Omental fat pad (tissue), 4 donors: ENCODE results near the gene TPST2. TPM values are rescaled to one million over a fixed set of nuclear protein-coding genes. Genes with fewer than 3 reads are reported as not detected.

Experiments
- ATAC-seq: fragments of 150-250 bp; one replicate; pipeline ENCODE4 v1.9.1; 2016; ENCODE audit warnings: mild to moderate bottlenecking, moderate library complexity; ENCODE audit not compliant: low FRiP score
- DNase-seq: peaks from one replicate; pipeline ENCODE4 v3.0.0-alpha.2; 2019; ENCODE audit warnings: low spot score
- CTCF ChIP-seq, 3 donors: fragments of 450-650 bp; IDR thresholded peaks; one replicate each; pipeline ENCODE4 v1.5.1; 2016 to 2017; ENCODE audit warnings: antibody characterized with exemption in 3 of 3, mild to moderate bottlenecking in 3 of 3, moderate library complexity in 2 of 3
- small RNA-seq: library from RNA; depleted of rRNA; stranded (forward); fragments of <200 nt; gene quantifications from one replicate; pipeline ENCODE3, GENCODE V24; 2016
- total RNA-seq, 4 donors: library from RNA; depleted of rRNA; stranded (reverse); fragments of >200 nt; gene quantifications; one replicate each; pipeline ENCODE4 v1.1.0, GENCODE V29; 2016

The TPST2 gene
- total RNA-seq, 4 donors from 2014 or later = 39.5 to 101 (median 73.3) TPM

GRCh38 chr22:26479792-26480610, 109.9 kb downstream of the TPST2 start:
- DNase-seq (no peak), ATAC-seq (no peak)
- TF ChIP-seq CTCF (IDR thresholded peaks at IDR 0.05) = no peak

GRCh38 chr22:26479043-26479791, 110.7 kb downstream of the TPST2 start:
- DNase-seq (no peak), ATAC-seq (no peak)
- no peak for TF ChIP-seq CTCF (IDR thresholded peaks at IDR 0.05)

- TF ChIP-seq CTCF (IDR thresholded peaks at IDR 0.05) = no peak
- ATAC-seq = no peak
Observed at GRCh38 chr22:26477341-26477731, 112.6 kb downstream of the TPST2 start.

GRCh38 chr22:26476705-26477340, 113.1 kb downstream of the TPST2 start:
- TF ChIP-seq CTCF (IDR thresholded peaks at IDR 0.05) = no peak
- DNase-seq (no peak), ATAC-seq (no peak)

More at GRCh38 chr22:26477341-26477731, 112.6 kb downstream of the TPST2 start:
- no peak for DNase-seq

GRCh38 chr22:26474682-26475081, 115.2 kb downstream of the TPST2 start:
- DNase-seq (no peak), ATAC-seq (no peak)
- TF ChIP-seq CTCF (IDR thresholded peaks at IDR 0.05) = no peak

Small RNA genes within 50 kb of the gene (small RNA-seq; reads per million reads assigned to genes)
- gene MIR548J = not detected

Other genes with a start within 250 kb of the TPST2 start
- 1 to 10 TPM in 2 of 4 donors, under 1 TPM in 2; 0.32 to 2.0 (median 0.95) TPM for gene ASPHD2, start 160.9 kb downstream of the TPST2 start, total RNA-seq
- 10 to 100 TPM; 14.3 to 40.5 (median 24.2) TPM for gene HPS4, start 106.3 kb downstream of the TPST2 start, total RNA-seq
- gene SRRD, start 106.3 kb downstream of the TPST2 start, total RNA-seq = 10 to 100 TPM in 3 of 4 donors, 1 to 10 TPM in 1; 9.8 to 22.1 (median 13.0) TPM
- gene TFIP11, start 77.7 kb downstream of the TPST2 start, total RNA-seq = 10 to 100 TPM; 14.8 to 39.1 (median 20.2) TPM
- 1 to 10 TPM in 3 of 4 donors, under 1 TPM in 1; 0.96 to 2.2 (median 1.9) TPM for gene CRYBB1, start 27.9 kb upstream of the TPST2 start, total RNA-seq
- not detected for gene CRYBA4, start 31.8 kb upstream of the TPST2 start, total RNA-seq
- 1 to 10 TPM; 2.0 to 3.0 (median 2.4) TPM for gene MIAT, start 67.5 kb upstream of the TPST2 start, total RNA-seq